ENCODE measurements around the gene SNRNP27. TPM values are rescaled to one million over a fixed set of nuclear protein-coding genes. Genes with fewer than 3 reads are reported as not detected.

Gene SNRNP27
- total and polyA plus RNA-seq, 2 of the 8 experiments (the other 6 are each of a cell fraction or from before 2014, with no cell fraction given), result 11.1 to 40.5 TPM

- TF ChIP-seq CHD7 (IDR thresholded peaks at IDR 0.05; ENCODE audit: insufficient replicate concordance, low read length) (no peak), NRF1 (IDR thresholded peaks at IDR 0.05; ENCODE audit: low read depth, low read length) (no peak), TAF7 (optimal IDR thresholded peaks at IDR 0.05; ENCODE audit: borderline replicate concordance, low read depth, low read length) (no peak), KDM4A (IDR thresholded peaks at IDR 0.05; ENCODE audit: low read depth, low read length, severe bottlenecking) (no peak), SIRT6 (IDR thresholded peaks at IDR 0.05; ENCODE audit: low read length) (no peak)
These were observed 43.1 kb downstream of the SNRNP27 start (continued) for GRCh38 chr2:69936906-69937305.

Measured in H1 (cell line).